ENCODE results near the gene TLCD3A.
"Not testable (repeated sequence)": the region's sequence is repeated elsewhere in the genome, so short reads cannot be mapped to it uniquely, and the experiment has no call there.

Gene TLCD3A

GRCh38 chr17:787641-788221 is 55.3 kb downstream of the TLCD3A start:
- DNase-seq (ENCODE audit: low read depth in 2 of 2), result no peak

- no peak for DNase-seq (ENCODE audit: low read depth in 2 of 2)
These were observed 56.2 kb downstream of the TLCD3A start for GRCh38 chr17:788551-788950.

GRCh38 chr17:789160-789840 is 56.9 kb downstream of the TLCD3A start:
- DNase-seq (ENCODE audit: low read depth in 2 of 2), result no peak

DNA sequence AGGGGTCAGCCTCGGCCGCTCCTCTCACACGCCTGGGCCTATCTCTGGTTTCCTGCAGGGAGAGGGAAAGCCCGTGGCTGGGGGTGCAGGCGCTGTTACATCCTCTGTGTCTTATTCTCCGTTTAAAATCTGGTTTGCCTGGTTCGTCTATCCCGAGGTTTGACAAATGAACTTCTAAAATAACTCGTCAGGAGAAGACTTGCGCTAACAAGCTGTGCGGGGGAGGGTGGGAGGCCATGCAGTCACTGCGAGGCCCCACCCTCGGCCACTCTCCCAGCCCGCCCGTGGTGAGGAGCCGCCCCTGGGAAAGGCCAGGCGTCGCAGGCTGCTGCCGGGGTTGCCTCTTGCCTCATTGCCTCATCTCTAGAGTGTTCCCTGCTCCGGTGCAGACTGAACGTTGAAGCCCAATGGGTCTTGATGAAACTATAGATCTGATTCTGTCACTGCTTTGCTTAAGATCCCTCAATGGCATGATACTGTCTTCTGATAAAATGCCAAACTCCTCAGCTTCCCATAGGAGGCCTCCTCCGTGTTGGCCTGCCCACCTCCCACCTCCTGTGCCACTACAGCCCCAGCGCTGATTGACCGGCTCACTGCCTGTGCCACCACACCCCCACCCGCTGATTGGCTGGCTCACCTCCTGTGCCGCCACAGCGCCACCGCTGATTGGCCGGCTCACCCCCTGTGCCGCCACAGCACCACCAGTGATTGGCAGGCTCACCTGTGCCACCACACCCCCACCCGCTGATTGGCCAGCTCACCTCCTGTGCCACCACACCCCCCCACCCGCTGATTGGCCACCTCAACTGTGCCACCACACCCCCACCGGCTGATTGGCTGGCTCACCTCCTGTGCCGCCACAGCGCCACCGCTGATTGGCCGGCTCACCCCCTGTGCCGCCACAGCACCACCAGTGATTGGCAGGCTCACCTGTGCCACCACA is 57.8 kb downstream of the TLCD3A start:
- not testable (repeated sequence) for DNase-seq (ENCODE audit: low read depth in 2 of 2)

DNA sequence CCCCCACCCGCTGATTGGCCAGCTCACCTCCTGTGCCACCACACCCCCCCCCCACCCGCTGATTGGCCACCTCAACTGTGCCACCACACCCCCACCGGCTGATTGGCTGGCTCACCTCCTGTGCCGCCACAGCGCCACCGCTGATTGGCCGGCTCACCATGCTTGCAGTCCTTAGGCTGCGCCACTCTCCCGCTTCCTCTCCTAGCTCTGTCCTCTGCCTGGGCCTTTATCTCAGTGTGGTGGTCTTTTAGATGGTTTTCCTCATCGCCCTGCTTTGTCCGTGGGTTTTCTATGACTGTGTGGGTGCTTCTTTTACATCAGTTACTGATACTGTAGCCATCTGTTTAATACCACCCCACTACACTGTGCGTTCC is 58.5 kb downstream of the TLCD3A start:
- DNase-seq (ENCODE audit: low read depth in 2 of 2), result not testable (repeated sequence)

GRCh38 chr17:791829-792228 is 59.4 kb downstream of the TLCD3A start:
- no peak for DNase-seq (ENCODE audit: low read depth in 2 of 2)

GRCh38 chr17:792277-792676 is 59.9 kb downstream of the TLCD3A start:
- DNase-seq (ENCODE audit: low read depth in 2 of 2), result no peak

All from stimulated activated CD4-positive, alpha-beta T cell treated with anti-CD3 and anti-CD28 coated beads, Interleukin-1b, Interleukin-23, amount 100 ng/mL, for 4 hours (primary cell).